H1 (cell line): ENCODE results near the gene SPIB.

ENCODE experiments used
- ASH2L ChIP-seq: fragments of 200-600, 300-600 bp; sonication (generic); IDR thresholded peaks from one replicate; pipeline ENCODE4 v1.7.1; 2017; ENCODE audit warnings: low read length
- CTCF ChIP-seq, 3 experiments: IDR thresholded peaks; 1 replicate in 2 of 3; 2 replicates in 1 of 3; pipeline versions ENCODE4 v1.5.1 to v1.6.1; 2011; ENCODE audit warnings: low read length in 3 of 3, mild to moderate bottlenecking in 3 of 3, inconsistent platforms in 2 of 3, low read depth in 1 of 3, moderate library complexity in 1 of 3; ENCODE audit not compliant: insufficient read depth in 1 of 3; ENCODE audit errors: control extremely low read depth in 1 of 3
- RXRA ChIP-seq: IDR thresholded peaks from 2 replicates; pipeline ENCODE4 v1.6.1; 2011; ENCODE audit warnings: low read depth, mild to moderate bottlenecking, low read length, moderate library complexity; ENCODE audit not compliant: insufficient read depth
- SUZ12 ChIP-seq: fragments of 200-600 bp; sonication (generic); IDR thresholded peaks from 2 replicates; pipeline ENCODE4 v1.6.1; 2012; ENCODE audit warnings: mild to moderate bottlenecking, inconsistent platforms, low read length, moderate library complexity, mixed read lengths

DNA sequence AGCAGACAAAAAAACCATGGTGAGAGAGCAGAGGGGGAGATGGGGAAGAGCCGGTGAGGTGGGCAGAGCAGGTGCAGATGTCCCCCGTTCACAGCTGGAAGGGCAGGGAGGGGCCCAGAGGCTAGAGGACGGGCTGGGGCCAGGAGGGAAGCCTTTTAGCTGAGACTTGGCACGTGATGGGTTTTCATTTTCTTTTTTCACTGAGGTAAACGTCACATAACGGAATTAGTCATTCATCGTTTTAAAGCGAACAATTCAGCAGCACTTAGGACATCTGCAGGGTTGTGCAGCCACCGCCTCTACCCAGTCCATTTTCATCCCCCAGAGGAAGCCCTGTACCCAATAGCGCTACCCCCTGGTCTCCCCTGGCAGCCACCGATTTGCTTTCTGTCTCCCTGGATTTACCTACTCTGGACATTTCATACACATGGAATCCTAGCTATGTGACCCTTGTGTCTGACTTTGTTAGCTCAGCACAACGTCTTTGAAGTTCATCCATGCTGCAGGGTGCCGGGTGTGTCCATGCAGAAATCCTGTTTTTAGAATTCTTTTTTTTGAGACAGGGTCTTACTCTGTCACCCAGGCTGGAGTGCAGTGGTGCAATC is 41.5 kb downstream of the SPIB start:
- TF ChIP-seq SUZ12 (no peak), CTCF (IDR thresholded peaks at IDR 0.05; ENCODE audit: control extremely low read depth in 1 of 3, insufficient read depth in 1 of 3, low read depth in 1 of 3, low read length in 3 of 3) (peak; percentile 15 to 21 (median 18); a peak in 2 of 4 replicates), ASH2L (no peak), RXRA (no peak)
